ENCODE measurements around the gene MBD4.

The MBD4 gene

DNA sequence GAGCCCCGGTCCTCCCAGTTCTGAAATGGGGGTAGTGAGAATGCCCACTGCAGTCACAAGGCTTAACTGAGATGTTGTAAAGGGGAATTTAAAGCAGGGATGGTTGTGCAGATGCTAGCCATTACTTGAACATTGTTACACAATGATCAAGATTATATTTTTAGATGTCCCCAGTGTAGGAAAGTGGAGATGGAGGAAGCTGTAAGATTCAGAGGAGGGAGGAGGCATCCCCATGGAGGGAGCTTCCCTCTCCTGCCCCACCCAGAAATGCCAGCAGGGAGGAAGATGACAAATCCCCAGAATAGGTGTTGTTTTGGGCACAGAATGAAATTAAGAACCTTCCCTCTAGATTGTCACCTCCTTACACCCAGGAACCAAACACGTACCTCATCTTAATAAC lies 57.4 kb downstream of the MBD4 start:
- DNase-seq (ENCODE audit: low read depth): no peak
